K562 (cell line): ENCODE measurements around the gene TANK. TPM values are rescaled to one million over a fixed set of nuclear protein-coding genes. Genes with fewer than 3 reads are reported as not detected.
A peak's percentile ranks its signal among the peaks of the same experiment; 100 is the strongest.

Experiments used
- CREM ChIP-seq: IDR thresholded peaks from 2 replicates; pipeline ENCODE4 v1.6.1; 2014; ENCODE audit warnings: antibody characterized with exemption, low read depth
- CUX1 ChIP-seq: fragments of 200-800 bp; sonication (Bioruptor generic); IDR thresholded peaks from 2 replicates; pipeline ENCODE4 v1.6.1; 2016; ENCODE audit warnings: missing genetic modification characterization, missing compliant biosample characterization
- CXXC5 ChIP-seq: fragments of 250-450 bp; sonication (Bioruptor Pico); IDR thresholded peaks from 2 replicates; pipeline ENCODE4 v1.8.0; 2022; ENCODE audit warnings: inconsistent platforms, mild to moderate bottlenecking, moderate library complexity
- HLTF ChIP-seq: fragments of 450-650 bp; IDR thresholded peaks from 2 replicates; pipeline ENCODE4 v1.6.1; 2016
- L3MBTL2 ChIP-seq: fragments of 450-650 bp; IDR thresholded peaks from 2 replicates; pipeline ENCODE4 v1.6.1; 2016; ENCODE audit warnings: mild to moderate bottlenecking, moderate library complexity
- NR4A1 ChIP-seq, 2 experiments: fragments of 250-450 bp in 1 of 2; fragments of 450-650 bp in 1 of 2; sonication (Bioruptor Pico) in 1 of 2; IDR thresholded peaks; 2 replicates each; pipeline versions ENCODE4 v1.4.0 to v1.6.1; 2016 to 2020; ENCODE audit warnings: mild to moderate bottlenecking in 2 of 2, missing compliant biosample characterization in 1 of 2, missing genetic modification characterization in 1 of 2, moderate library complexity in 1 of 2
- RBM14 ChIP-seq: fragments of 200-400 bp; formaldehyde crosslinking; IDR thresholded peaks from 2 replicates; pipeline ENCODE4 v1.6.1; 2018; ENCODE audit warnings: low read depth, mild to moderate bottlenecking, low read length, moderate library complexity, borderline replicate concordance; ENCODE audit not compliant: insufficient read depth
- RBM22 ChIP-seq: fragments of 200-400 bp; formaldehyde crosslinking; IDR thresholded peaks from 2 replicates; pipeline ENCODE4 v1.6.1; 2018; ENCODE audit warnings: low read length, low read depth; ENCODE audit not compliant: poor library complexity, severe bottlenecking
- RHOXF2B ChIP-seq: fragments of 250-450 bp; sonication (Bioruptor Pico); conservative IDR thresholded peaks from 2 replicates; pipeline ENCODE4 v1.5.1; 2021
- SRF ChIP-seq, 2 experiments: fragments of 250-450, 450-650 bp in 1 of 2; sonication (Bioruptor Pico) in 1 of 2; sonication (generic) in 1 of 2; formaldehyde crosslinking; IDR thresholded peaks; 2 replicates each; pipeline versions ENCODE4 v1.5.0 to v1.5.1; 2020 to 2022; ENCODE audit warnings: mild to moderate bottlenecking in 1 of 2, missing genetic modification reagents in 1 of 2
- ZEB2 ChIP-seq: fragments of 450-650 bp; IDR thresholded peaks from 2 replicates; pipeline ENCODE4 v1.6.1; 2016
- ZNF280A ChIP-seq: fragments of 450-650 bp; IDR thresholded peaks from 2 replicates; pipeline ENCODE4 v1.6.1; 2018; ENCODE audit warnings: mild to moderate bottlenecking, low read depth; ENCODE audit not compliant: partially characterized antibody
- ZNF354B ChIP-seq: fragments of 250-450 bp; sonication (Bioruptor Pico); IDR thresholded peaks from 2 replicates; pipeline ENCODE4 v1.4.0; 2020
- ZNF395 ChIP-seq: fragments of 200-800 bp; sonication (Bioruptor generic); IDR thresholded peaks from 2 replicates; pipeline ENCODE4 v1.6.1; 2017; ENCODE audit warnings: missing genetic modification characterization, missing compliant biosample characterization
- ZNF644 ChIP-seq: fragments of 200-800 bp; sonication (Bioruptor generic); IDR thresholded peaks from 2 replicates; pipeline ENCODE4 v1.6.1; 2016; ENCODE audit warnings: low read depth, missing genetic modification characterization, missing compliant biosample characterization
- polyA plus RNA-seq, 8 experiments: library from polyadenylated mRNA; depleted of rRNA in 4 of 8; stranded (reverse) in 5 of 8; unstranded in 3 of 8; fragments of >200 nt; fragmentation: Nextera tagmentation in 2 of 8; fragmentation: Illumina TruSeq in 1 of 8; extraction: Ambion mirVana in 2 of 8; extraction: Trizol in 1 of 8; gene quantifications; 2 replicates each; pipeline versions ENCODE4 v1.2.1 to v1.2.3, GENCODE V29; 2011 to 2014; ENCODE audit warnings: inconsistent platforms in 1 of 8, missing spikeins in 1 of 8
- total RNA-seq, 7 experiments: library from RNA; depleted of rRNA in 6 of 7; stranded (reverse); fragments of >200 nt in 6 of 7; fragmentation: Illumina TruSeq in 2 of 7; extraction: Trizol in 2 of 7; gene quantifications; 2 replicates each; pipeline versions ENCODE4 v1.2.1 to v1.2.3, GENCODE V29; 2011 to 2021; ENCODE audit warnings: low replicate concordance in 1 of 7
- TF ChIP-seq, protein P1 (sequence below): IDR thresholded peaks from 2 replicates; pipeline ENCODE4 v1.6.1; 2016; ENCODE audit warnings: missing genetic modification characterization, missing compliant biosample characterization

TANK gene
- total and polyA plus RNA-seq, 9 of the 15 experiments (the other 6 are each of a cell fraction or from before 2014, with no cell fraction given): 43.0 to 91.5 (median 54.4) TPM

GRCh38 chr2:161173541-161174194, 13.4 kb downstream of the TANK start (continued):
- TF ChIP-seq SRF (CRISPR knock-in tag; IDR thresholded peaks at IDR 0.05) (no peak), RHOXF2B (CRISPR knock-in tag) (no peak), RBM14 (no peak), CREM (no peak), ZNF354B (no peak), HLTF (no peak), L3MBTL2 (no peak), CXXC5 (CRISPR knock-in tag) (0 out of 2 replicates have a peak, but pooled peaks have one; percentile 2), ZNF395 (CRISPR knock-in tag) (0 out of 2 replicates have a peak, but pooled peaks have one; percentile 10), ZEB2 (no peak), ZNF644 (tag) (no peak), NR4A1 (CRISPR knock-in tag; IDR thresholded peaks at IDR 0.05) (no peak), NR4A1 (tag; IDR thresholded peaks at IDR 0.05) (no peak), CUX1 (CRISPR knock-in tag) (0 out of 2 replicates have a peak, but pooled peaks have one; percentile 56), ZNF280A (no peak), RBM22 (no peak)
- TF ChIP-seq, protein P1, sequence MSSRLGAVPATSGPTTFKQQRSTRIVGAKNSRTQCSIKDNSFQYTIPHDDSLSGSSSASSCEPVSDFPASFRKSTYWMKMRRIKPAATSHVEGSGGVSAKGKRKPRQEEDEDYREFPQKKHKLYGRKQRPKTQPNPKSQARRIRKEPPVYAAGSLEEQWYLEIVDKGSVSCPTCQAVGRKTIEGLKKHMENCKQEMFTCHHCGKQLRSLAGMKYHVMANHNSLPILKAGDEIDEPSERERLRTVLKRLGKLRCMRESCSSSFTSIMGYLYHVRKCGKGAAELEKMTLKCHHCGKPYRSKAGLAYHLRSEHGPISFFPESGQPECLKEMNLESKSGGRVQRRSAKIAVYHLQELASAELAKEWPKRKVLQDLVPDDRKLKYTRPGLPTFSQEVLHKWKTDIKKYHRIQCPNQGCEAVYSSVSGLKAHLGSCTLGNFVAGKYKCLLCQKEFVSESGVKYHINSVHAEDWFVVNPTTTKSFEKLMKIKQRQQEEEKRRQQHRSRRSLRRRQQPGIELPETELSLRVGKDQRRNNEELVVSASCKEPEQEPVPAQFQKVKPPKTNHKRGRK: 0 out of 2 replicates have a peak, but pooled peaks have one; percentile 18
